CD4-positive, alpha-beta T cell treated with Interleukin-1 beta for 1 hour (primary cell): ENCODE measurements around the gene NDUFAF2.
"Not testable (repeated sequence)": the region's sequence is repeated elsewhere in the genome, so short reads cannot be mapped to it uniquely, and the experiment has no call there.

Source experiments
- DNase-seq, 2 donors: peaks; one replicate each; pipeline ENCODE4 v3.0.0-alpha.2; 2020 to 2022

Gene NDUFAF2, protein sequence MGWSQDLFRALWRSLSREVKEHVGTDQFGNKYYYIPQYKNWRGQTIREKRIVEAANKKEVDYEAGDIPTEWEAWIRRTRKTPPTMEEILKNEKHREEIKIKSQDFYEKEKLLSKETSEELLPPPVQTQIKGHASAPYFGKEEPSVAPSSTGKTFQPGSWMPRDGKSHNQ

DNA sequence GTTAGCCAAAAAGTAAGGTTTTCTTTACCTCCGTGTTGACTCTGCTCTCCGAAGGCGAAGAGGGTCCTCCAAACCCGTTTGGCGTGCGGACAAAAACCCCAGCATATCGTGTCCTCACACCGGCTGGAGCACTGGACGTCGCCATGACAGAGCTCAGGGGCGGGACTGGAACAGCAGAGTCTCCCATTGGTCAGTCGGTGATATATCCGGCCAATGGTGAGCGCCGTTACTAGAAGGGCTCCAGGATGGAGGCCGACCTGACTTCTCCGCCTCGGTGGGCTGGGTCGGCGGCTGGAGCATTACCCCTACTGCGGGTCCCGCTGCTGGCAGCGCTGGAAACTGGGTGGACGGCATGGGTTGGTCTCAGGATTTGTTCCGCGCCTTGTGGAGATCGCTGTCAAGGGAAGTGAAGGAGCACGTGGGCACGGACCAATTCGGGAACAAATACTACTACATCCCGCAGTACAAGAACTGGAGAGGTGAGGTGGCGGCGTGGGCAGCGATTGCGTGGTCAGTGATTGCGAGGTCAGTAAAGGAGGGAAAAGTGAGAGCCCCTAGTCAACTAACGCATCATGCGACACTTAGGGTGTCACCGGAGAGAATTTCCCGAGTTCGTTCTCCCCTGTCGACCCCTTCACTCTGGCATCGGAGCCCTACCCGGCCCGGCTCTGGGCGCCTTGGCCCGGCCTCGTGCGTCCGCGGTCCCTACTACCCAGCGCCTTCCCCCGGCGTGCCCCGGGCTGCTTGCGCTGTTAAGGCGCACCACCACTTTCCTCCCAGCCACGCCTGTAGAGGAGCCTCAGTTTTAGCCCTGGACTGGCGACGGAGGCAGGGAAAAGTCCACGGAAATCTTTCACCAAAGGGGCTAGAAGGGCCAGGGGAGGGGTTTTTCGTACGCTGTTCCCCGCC, at the start of gene NDUFAF2, which contains the start of gene ERCC8:
Gene NDUFAF2, plus strand, starts transcription at position 302 of the 909 bp plus-strand sequence. Its CDS starts 51 bp downstream, at position 353.
Gene ERCC8, minus strand, starts transcription at position 167 of the 909 bp plus-strand sequence. Its CDS starts 62 bp downstream, at position 105.
- DNase-seq, result peak; percentile 90 to 92

DNA sequence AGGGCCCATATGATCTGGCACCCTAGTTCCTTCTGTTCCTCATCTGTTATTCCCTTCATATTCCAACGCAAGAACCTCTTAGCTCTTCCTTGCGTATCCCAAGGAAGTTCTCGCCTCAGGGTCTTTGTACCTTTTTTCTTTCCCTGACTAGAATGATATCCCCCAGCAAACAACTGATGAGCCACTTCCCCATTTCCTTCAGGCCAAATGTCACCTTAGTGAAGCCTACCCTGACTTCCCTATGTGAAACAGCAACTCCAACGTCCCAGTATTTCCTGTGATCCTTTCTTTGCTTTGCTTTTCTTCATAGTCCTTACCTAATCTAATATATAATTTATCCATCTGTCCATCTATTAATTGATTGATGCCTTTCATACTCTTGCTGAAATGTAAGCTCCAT, 48.0 kb upstream of the NDUFAF2 start:
- no peak for DNase-seq

DNA sequence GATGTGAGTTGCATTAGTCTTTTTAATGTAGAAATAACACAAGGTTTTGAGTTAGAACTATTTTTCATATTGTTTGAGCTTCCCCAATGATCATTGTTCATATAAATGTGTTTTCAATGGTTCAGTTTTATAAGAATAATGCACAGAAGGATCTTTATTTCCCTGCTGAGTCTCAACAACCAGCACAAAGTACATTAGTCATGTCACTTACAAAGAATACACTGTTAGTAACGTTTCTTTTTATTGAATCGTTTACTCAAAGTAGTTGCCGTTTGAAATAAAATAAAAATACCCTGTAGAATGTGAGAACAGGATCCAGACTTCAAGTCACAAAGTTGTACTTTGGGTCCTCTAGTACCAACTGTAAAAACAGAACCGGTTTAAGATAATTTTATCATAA, 41.6 kb upstream of the NDUFAF2 start:
- no peak for DNase-seq

DNA sequence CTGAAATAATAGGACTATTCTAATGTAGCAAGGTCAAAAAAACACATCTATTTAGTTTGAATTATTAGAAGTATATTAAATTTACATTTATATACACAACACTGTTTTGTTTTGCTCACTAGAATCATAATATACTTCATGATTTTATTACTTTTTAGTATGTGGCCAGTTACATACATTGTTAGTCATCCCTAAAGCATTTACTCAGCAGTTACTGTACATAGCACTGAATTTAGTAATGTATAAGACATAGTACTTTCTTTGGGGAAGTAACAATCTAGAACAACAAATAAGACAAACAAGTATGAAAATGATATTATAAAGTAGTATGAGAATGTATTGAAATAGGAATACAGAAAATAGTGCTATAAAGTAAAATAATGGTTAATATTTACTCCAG, 28.4 kb upstream of the NDUFAF2 start:
- no peak for DNase-seq

DNA sequence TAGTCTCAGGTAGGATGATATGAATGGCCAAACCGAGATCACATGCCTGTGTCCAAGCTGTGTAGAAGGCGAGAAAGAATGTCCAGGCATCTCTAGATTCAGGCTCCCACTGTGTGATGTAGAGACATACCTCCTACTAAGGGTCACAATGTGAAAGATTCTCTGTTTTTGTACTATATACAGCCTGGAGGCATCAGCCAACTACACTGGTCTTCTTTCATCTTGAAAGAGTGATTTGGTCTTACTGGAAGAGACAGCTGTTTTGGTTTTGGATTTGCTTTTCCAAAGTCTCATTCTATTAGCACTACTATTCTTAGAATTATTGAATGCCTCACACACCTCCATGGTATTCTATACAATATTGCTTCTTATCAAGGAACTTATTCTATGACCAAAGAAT, 26.5 kb upstream of the NDUFAF2 start:
- DNase-seq, result no peak

DNA sequence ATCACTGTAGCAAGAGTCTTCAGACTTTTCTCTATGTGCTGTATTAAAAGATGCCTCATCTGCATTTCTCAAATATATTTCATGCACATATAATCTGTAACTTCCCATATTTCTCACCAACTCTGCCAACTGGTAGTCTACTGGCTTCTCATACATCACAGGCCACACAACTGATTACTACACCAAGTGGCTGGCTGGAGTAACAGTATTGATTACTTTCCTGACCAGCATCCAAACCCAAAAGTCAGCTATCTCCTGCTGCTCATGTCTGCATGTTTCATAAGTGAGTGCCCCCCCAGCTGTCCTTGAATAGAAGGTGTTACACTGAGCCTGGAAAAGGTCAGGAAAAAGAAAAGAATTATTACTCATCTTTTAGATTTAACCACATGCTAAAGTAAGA, 17.6 kb upstream of the NDUFAF2 start:
- no peak for DNase-seq

DNA sequence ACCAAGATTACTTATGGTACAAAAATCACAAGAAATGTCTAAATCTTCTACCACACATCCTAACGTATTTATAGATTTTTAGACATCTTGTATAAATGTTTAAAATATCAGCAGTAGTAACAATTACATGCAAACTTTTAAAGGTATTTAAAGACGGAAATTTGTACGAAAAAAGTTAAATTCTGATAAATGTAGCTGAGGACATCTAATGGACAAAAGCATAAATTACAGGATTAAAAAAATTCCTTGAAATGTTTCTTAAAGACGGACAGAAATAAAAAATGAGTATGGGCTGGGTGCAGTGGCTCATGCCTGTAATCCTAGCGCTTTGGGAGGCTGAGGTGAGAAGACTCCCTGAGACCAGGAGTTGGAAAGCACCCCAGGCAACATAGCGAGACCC, 16.0 kb upstream of the NDUFAF2 start:
- DNase-seq, result no peak

DNA sequence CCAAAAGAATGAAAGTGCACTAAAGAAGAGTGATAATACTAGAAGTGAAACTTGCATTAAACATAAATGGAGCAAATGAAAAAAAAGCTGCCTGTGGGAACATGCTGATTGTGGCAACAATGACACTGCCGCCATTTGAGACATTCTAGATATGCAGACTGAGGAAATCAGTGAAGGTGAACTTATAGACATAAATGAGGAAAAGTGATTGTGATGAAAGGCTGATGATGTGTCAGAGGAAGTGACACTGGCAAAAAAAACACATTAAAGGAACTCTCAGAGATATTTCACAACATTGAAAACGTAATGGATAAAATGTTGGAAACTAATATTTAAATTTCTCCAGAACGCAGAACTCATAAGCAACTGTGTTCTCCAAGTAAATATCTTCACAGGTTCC, 1.4 kb upstream of the NDUFAF2 start:
- no peak for DNase-seq

DNA sequence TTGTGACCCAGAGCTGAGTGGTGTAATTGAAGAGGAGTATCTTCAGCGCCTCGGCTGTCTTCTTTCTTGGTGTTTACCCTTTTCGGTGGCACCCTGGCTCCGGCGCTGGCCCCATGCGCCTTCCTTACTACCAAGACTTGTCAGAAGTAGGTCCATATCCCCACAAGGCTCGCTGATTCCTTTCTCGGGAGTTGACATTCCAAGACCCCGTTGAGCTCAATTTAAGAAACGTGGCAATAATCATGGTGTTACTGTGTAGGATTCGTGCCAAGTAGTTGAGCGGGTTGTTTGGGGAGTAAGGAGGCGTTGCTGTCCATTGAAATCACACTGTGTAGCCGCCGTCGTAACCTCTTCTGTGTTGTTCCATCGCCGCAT, 795 bp downstream of the NDUFAF2 start:
- peak in 1 of 2 donors; percentile 9 for DNase-seq

DNA sequence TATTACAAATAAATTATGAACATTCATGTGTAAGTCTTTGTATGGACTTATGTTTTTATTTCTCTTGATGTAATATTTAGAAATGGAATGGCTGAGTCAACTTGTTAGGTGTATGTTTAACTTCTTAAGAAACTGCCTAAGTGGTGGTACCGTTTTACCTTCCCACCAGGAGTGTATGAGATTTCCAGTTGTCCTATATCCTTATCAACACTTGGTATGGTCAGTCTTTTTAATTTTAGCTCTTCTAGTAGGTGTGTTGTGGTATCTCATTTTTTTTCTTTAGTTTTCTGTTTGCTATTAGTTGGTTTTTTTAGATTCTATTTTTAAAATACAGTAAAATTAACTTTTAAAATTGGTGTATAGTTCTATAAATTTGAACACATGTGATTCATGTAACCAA, 3.7 kb downstream of the NDUFAF2 start:
- DNase-seq, result no peak

DNA sequence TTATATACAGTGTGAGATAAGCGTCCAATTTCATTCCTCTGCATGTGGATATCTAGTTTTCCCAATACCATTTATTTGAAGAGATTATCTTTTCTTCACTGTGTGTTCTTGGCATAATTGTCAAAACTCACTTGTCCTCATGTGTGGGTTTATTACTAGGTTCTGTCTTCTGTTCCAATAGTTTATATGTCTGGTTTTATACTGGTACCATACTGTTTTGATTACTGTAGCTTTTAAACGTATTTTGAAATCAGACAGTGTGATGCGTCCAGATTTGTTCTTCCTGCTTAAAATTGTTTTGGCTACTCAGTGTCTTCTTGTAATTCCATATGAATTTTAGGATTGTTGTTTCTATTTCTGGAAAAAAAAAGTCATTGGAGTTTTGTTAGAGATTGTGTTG, 10.2 kb downstream of the NDUFAF2 start:
- no peak for DNase-seq

DNA sequence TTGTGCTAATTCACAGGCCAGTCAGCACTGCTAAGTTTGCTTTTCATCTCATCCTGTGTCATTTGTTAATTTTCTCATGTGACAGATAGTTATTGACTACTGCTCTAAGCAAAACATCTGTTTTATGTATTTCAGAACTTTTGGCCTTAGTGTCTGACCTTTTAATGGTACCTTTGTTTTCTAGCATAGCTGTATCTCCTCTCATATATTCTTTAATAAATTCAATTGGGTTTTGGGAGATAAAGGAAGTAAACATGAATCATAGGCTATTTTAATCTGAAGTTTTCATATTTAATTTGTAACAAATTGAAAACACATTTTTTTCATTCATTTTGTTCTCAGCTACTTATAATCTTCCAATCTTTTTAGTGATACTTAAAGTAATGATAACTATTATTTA, 13.1 kb downstream of the NDUFAF2 start:
- no peak for DNase-seq

DNA sequence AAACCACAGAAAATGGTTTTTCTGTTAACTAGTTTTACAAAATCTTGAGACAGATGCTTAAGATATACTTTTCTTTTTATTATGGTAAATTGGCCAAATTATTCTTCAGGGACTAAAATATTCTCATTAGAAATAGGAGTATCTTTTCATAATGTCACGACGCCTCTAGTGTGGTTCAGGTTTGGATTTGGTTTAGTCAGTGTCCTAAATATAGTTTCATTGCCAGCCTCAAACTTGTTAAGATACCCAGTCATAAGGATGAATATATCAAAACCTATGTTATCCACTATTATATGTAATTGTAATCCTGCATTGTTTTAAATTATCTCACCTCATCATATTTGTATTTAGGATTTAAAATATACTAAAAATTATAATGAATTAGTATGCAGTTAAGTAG, 13.7 kb downstream of the NDUFAF2 start:
- DNase-seq, result no peak

DNA sequence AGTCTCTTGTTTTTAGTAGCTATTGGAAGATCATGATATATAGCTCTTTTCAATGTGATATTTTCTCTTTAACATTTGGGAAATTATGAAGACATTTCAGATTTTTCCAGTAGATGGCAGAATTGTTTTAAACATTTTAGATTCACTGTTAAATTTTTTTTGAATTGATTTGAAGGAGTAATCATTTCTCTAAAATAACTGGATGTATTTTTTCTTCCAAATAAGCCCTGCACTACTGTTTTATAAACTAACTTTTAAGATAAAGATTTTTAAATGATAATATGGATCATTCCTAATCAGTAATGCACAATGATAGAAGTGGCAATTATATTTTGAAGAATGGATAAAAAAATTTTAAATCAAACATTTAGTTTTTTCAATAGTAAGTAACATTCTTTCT, 14.2 kb downstream of the NDUFAF2 start:
- peak in 1 of 2 donors; percentile 22 for DNase-seq

DNA sequence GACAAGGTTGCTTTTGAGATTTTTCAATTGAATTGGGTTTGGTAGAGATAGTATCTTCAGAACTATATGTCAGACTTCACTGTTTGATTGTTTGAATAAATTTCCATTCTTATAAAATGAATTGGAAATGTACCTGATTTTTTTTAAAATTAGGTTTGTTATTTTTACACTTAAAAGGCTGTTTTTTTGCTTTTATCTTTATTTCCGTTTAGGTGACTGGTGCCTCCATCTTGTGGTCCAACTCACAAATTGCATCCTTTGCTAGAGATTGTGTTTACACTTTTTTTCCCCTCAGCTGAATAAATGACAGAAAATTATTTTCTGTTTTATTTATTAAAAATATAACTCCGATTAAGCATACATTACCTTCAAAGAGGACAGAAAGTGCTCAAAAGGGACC, 15.6 kb downstream of the NDUFAF2 start:
- peak in 1 of 2 donors; percentile 20 for DNase-seq

DNA sequence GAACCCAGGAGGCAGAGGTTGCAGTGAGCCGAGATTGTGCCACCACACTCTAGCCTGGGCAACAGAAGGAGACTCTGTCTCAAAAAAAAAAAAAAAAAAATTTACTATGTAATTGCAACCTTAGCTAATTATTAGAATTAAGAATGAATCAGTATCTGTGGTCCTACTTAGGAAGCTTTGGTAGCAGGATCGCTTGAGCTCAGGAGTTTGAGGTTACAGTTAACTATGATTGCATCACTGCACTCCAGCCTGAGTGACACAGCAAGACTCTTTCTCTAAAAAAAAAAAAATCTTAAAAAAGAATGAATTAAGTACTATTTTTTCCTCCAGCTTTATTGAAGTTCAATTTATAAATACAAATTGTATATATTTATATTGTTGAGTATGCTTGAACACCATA, 16.7 kb downstream of the NDUFAF2 start:
- no peak for DNase-seq

DNA sequence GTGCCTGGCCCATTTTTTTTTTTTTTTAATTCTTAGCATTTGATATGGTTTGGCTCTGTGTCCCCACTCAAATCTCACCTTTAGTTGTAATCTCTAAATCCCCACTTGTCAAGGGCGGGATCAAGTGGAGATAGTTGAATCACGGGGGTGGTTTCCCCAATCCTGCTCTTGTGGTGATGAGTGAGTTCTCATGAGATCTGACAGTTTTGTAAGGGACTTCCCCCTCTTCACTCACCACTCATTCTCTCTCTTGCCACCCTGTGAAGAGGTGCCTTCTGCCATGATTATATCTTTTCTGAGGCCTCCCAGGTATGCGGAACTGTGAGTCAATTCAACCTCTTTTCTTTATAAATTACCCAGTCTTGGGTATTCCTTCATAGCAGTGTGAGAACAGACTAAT, 27.2 kb downstream of the NDUFAF2 start:
- DNase-seq, result no peak

DNA sequence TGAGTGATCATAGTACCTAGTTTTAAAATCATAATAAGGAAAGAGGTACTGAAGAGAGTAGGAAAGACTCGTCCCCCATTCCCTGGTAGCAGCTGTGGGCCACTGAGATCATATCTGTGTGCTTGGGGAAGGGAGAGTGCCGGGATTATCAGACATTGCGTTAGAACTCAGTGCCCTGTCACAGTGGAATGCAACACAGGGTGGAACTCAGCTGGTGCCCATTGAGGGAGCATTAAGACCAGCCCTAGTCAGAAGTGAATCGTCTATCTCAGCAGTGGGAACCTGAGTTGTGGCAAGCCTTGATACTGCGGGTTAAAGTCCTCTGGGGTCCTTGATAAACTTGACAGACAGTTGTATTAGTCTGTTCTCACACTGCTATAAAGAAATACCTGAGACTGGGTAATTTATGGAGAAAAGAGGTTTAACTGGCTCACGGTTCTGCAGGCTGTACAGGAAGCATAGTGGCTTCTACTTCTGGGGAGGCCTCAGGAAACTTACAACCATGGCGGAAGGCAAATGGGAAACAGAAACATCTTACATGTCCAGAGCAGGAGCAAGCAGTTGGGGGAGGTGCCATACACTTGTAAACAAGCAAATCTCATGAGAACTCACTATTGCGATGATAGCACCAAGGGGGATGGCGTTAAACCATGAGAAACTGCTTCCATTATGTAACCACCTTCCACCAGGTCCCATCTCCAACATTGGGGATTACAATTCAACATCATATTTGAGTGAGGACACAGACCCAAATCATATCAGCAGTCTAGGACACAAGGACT, 33.1 kb downstream of the NDUFAF2 start:
- no peak for DNase-seq

DNA sequence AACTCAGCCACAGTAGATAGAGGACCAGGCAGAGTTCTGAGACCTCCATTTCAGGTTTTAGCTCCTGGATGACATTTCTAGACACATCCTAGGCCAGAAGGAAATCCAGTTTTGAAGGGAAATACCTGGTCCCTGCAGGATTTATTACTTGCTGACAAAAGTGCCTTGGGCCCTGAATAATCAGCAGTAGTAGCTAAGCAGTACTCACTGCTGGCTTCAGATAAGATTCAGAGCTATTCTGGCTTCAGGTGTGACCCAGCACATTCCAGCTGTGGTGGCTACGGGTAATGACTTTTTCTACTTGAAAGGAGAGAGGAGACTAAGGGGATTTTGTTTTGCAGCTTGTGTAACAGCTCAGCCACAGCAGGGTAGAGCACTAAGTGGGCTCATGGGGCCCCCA, 34.0 kb downstream of the NDUFAF2 start:
- DNase-seq, result no peak

DNA sequence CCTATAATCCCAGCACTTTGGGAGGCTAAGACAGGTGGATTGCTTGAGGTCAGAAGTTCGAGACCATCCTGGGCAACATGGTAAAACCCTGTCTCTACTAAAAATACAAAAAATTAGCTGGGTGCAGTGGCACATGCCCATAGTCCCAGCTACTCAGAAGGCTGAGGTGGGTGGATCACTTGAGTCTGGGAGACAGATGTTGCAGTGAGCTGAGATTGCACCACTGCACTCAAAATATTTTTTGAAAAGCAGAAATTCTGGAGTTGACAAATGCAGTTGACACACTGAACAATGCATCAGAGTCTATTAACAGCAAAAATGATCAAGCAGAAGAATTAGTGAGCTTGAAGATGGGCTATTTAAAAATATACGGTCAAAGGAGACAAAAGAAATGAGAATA, 35.5 kb downstream of the NDUFAF2 start:
- DNase-seq, result no peak

DNA sequence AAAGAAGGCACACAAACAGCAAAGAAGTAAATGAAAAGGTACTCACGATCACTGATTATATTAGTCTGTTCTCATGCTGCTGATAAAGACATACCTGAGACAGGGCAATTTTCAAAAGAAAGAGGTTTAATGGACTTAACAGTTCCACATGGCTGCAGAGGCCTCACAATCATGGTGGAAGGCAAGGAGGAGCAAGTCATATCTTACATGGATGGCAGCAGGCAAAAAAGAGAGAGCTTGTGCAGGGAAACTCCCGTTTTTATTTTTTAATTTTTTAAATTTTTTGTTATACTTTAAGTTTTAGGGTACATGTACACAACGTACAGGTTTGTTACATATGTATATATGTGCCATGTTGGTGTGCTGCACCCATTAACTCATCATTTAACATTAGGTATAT, 37.1 kb downstream of the NDUFAF2 start:
- not testable (repeated sequence) for DNase-seq

DNA sequence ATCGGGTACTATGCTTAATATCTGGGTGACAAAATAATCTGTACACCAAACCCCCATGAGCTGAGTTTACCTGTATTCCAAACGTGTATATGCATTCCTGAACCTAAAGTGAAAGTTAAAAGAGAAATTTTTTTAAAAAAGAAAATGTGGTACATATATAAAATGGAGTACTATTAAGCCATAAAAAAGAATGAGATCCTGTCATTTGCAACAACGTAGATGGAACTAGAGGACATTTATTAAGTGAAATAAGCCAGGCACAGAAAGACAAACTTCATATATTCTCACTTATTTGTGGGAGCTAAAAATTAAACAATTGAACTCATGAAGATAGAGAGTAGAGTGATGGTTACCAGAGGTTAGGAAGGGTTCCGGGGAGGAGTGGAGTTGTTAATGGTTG, 44.8 kb downstream of the NDUFAF2 start:
- no peak for DNase-seq

DNA sequence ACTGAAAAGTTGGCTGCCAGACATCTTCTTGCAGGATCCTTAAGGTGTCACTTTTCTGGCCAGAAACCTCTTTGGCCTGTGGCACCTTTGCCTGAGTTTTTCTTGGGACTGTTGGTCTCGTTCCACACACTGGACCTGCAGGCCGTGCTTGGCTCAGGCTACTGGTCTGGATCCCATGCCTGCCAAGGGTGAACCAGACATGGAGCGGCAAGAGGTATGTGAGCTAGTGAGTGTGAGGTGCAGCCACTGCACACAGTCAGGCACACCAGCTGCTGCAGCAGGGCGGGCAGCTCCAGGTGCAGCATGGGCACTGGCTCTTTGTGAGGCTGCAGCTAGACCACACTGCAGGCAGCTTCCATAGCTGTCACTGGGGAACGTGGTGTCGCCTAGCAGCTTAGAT, 47.9 kb downstream of the NDUFAF2 start:
- no peak for DNase-seq

DNA sequence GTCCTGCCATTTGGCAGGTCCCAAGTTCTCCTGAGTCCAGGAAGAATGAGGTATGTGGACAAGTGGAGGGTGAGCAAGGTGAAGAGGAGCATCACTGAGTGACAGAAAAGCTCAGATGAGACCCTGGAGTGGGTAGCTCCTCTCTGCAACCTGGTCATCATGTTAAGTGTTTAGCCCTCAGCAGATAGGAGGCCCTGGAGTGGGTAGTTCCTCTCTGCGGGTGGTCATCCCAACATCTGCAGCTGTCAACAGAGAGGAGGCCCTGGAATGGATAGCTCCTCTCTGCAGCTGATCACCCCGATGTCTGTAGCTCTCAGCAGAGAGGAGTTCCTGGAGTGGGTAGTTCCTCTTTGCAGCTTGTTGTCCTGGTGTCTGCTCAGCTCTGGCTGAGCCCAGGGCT, 48.4 kb downstream of the NDUFAF2 start:
- no peak for DNase-seq
